Parathyroid adenoma (tissue), 2 donors: Measurements from ENCODE around the gene BCAS2.
A peak's percentile ranks its signal among the peaks of the same experiment; 100 is the strongest.

Source experiments
- H2AFZ ChIP-seq: fragments of 300-600 bp; sonication (generic); one replicate; pipeline ENCODE4 v1.7.0; 2017; ENCODE audit warnings: antibody characterized with exemption, mild to moderate bottlenecking
- H3K27ac ChIP-seq: fragments of 300-600 bp; sonication (generic); one replicate; pipeline ENCODE4 v1.7.0; 2017
- H3K27me3 ChIP-seq: fragments of 300-600 bp; sonication (generic); one replicate; pipeline ENCODE4 v1.7.0; 2017; ENCODE audit warnings: low read length; ENCODE audit not compliant: control insufficient read depth, insufficient read depth
- H3K36me3 ChIP-seq: fragments of 300-600 bp; sonication (generic); one replicate; pipeline ENCODE4 v1.7.0; 2017; ENCODE audit warnings: low read length; ENCODE audit not compliant: control insufficient read depth, insufficient read depth
- H3K4me1 ChIP-seq: fragments of 300-600 bp; sonication (generic); one replicate; pipeline ENCODE4 v1.7.0; 2017; ENCODE audit warnings: control low read depth
- H3K4me2 ChIP-seq: fragments of 300-600 bp; sonication (generic); one replicate; pipeline ENCODE4 v1.7.0; 2017; ENCODE audit warnings: low read length
- H3K4me3 ChIP-seq: fragments of 300-600 bp; sonication (generic); one replicate; pipeline ENCODE4 v1.7.0; 2017; ENCODE audit warnings: low read depth, low read length
- H3K79me2 ChIP-seq: fragments of 300-600 bp; sonication (generic); one replicate; pipeline ENCODE4 v1.7.0; 2017; ENCODE audit warnings: control low read depth
- H3K9ac ChIP-seq: fragments of 300-600 bp; sonication (generic); one replicate; pipeline ENCODE4 v1.7.0; 2017; ENCODE audit warnings: mild to moderate bottlenecking
- H3K9me3 ChIP-seq: fragments of 300-600 bp; sonication (generic); one replicate; pipeline ENCODE4 v1.7.0; 2017; ENCODE audit warnings: low read length; ENCODE audit not compliant: control insufficient read depth
- TF ChIP-seq, protein P1 (sequence below): fragments of 300-600 bp; sonication (generic); IDR thresholded peaks from one replicate; pipeline ENCODE4 v1.7.0; 2017; ENCODE audit warnings: antibody characterized with exemption, mild to moderate bottlenecking
- donor health status: primary hyperparathyroidism.

BCAS2 gene

DNA sequence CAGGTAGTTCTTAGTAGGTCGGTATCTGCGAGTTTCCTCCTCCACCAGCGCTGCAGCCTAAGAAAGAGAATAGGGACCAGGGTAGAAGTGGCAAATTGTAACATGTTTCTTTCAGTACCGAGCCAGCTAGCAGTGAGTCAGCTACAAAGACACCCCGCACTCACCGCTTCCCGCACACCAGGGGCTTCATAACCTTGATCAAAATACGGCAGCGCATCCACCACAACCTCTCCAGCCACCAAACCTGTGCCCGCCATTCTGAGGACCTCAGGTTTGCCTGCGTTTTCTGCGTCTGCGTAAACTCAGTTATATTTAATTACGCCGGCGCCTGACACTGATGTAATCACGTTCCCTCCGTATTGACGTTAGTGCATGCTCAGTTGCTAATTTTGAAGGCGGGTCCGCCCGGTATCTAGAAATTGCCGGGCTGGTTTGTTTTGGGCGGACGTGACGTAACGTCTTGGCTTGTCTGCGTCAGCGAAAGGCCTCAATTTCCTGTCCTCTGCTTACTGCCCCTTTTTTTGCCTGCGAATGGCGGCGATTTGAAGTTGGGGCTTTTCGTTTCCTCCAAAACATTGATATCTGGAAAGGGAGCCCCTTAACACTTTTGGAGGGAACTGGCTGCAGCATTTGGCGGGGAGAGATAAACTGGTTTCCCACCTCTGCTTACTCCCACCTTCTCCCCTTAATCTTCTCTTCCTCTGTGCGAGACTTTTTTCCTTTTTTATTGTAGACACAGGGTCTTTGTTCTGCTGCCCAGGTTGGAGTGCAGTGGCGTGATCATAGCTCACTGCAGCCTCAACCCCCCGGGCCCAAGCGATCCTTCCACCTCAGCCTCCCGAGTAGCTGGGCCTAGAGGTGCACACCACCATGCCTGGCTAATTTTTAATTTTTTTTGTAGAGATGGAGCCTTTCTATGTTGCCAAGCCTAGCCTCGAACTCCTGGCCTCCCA lies at the start of gene BCAS2:
Gene BCAS2, minus strand, starts transcription at position 281 of the 953 bp plus-strand sequence. Its CDS starts 24 bp downstream, at position 257.
- H3K27ac ChIP-seq = peak within 1 kb of the TSS; percentile 66
- H3K36me3 ChIP-seq = no peaks in the 10 kb centered on the region
- H3K9ac ChIP-seq = no peak within 1 kb of the TSS
- TF ChIP-seq, protein P1, sequence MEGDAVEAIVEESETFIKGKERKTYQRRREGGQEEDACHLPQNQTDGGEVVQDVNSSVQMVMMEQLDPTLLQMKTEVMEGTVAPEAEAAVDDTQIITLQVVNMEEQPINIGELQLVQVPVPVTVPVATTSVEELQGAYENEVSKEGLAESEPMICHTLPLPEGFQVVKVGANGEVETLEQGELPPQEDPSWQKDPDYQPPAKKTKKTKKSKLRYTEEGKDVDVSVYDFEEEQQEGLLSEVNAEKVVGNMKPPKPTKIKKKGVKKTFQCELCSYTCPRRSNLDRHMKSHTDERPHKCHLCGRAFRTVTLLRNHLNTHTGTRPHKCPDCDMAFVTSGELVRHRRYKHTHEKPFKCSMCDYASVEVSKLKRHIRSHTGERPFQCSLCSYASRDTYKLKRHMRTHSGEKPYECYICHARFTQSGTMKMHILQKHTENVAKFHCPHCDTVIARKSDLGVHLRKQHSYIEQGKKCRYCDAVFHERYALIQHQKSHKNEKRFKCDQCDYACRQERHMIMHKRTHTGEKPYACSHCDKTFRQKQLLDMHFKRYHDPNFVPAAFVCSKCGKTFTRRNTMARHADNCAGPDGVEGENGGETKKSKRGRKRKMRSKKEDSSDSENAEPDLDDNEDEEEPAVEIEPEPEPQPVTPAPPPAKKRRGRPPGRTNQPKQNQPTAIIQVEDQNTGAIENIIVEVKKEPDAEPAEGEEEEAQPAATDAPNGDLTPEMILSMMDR = no peak
- H3K4me2 ChIP-seq = peak within 1 kb of the TSS; percentile 88
- no peaks in the 10 kb centered on the region for H3K79me2 ChIP-seq
- H3K9me3 ChIP-seq = no peaks in the 10 kb centered on the region
- no peaks in the 10 kb centered on the region for H3K27me3 ChIP-seq
- H3K4me1 ChIP-seq = peaks cover 4% of the 10 kb centered on the region
- peak within 1 kb of the TSS; percentile 69 for H2AFZ ChIP-seq
- peak within 1 kb of the TSS; percentile 76 for H3K4me3 ChIP-seq

DNA sequence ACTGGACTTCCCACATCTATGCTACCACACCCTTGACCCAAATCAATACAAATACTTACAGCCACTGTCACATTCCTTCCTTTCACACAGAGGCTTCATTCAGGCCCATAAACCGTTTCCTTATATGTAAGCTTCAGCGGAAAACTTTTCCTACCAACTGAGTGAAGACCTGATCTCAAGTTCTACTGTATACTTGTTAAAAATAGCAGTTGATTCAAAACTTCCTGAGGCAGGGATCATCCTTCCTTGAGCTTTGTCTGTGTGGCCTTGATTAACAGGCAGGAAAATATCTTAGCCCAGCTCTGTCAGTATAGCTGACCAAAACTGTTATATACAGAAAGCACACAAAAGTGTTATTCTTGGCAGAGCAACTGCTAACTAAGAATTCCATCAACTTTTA lies 45.7 kb upstream of the BCAS2 start:
- H3K4me2 ChIP-seq = no peak overlapping the region
- no peaks in the 10 kb centered on the region for H3K36me3 ChIP-seq
- H3K9me3 ChIP-seq = no peaks in the 10 kb centered on the region
- no peak overlapping the region for H3K9ac ChIP-seq
- TF ChIP-seq, protein P1 = no peak
- H3K27me3 ChIP-seq = no peaks in the 10 kb centered on the region
- no peak overlapping the region for H3K27ac ChIP-seq
- H3K4me3 ChIP-seq = no peak overlapping the region
- H2AFZ ChIP-seq = no peak overlapping the region
- H3K4me1 ChIP-seq = no peaks in the 10 kb centered on the region
- no peaks in the 10 kb centered on the region for H3K79me2 ChIP-seq

DNA sequence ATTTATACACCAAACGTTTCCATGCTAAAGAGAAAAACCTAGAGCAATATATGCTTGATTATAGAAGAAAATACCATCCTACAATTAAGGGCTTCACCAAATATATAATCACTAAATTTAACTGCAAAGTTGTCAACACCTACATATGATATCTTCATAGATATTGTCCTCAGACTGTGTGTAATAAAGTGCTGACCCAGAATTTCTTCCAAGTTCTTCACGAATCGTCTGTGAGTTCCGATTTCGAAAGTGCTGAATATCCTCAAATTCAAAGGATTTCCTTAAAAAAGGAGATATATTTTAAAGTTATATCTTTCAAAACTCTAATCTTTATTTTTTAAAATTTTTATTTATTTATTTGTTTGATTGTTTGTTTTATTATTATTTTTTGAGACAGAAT lies 41.9 kb upstream of the BCAS2 start:
- H2AFZ ChIP-seq = no peak overlapping the region
- no peak overlapping the region for H3K27ac ChIP-seq
- no peaks in the 10 kb centered on the region for H3K79me2 ChIP-seq
- no peak overlapping the region for H3K4me2 ChIP-seq
- H3K4me3 ChIP-seq = no peak overlapping the region
- H3K36me3 ChIP-seq = no peaks in the 10 kb centered on the region
- H3K9me3 ChIP-seq = no peaks in the 10 kb centered on the region
- no peak overlapping the region for H3K9ac ChIP-seq
- no peaks in the 10 kb centered on the region for H3K4me1 ChIP-seq
- H3K27me3 ChIP-seq = no peaks in the 10 kb centered on the region
- TF ChIP-seq, protein P1 = no peak

DNA sequence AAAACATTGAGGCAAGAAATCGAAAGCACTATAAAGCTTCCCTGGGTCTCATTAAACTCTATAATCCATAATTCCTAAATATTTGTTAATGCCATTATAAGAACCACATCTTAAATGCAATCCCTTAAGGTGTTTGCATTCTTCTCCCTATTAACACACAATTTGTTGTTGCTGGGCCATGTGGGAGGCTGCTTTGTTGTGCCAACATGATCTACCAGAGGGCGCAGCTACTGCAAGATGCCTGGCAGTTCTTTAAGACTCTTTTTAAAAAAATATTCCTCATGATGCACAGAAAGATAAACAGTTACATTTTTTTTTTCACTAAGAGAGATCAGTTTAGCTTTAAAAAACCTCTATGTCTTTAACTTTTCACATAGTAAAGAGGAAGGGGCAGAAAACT lies 39.0 kb upstream of the BCAS2 start:
- no peaks in the 10 kb centered on the region for H3K79me2 ChIP-seq
- TF ChIP-seq, protein P1 = no peak
- H2AFZ ChIP-seq = no peak overlapping the region
- H3K27ac ChIP-seq = no peak overlapping the region
- H3K9ac ChIP-seq = no peak overlapping the region
- no peaks in the 10 kb centered on the region for H3K4me1 ChIP-seq
- no peaks in the 10 kb centered on the region for H3K27me3 ChIP-seq
- H3K4me3 ChIP-seq = no peak overlapping the region
- no peaks in the 10 kb centered on the region for H3K9me3 ChIP-seq
- H3K4me2 ChIP-seq = no peak overlapping the region
- no peaks in the 10 kb centered on the region for H3K36me3 ChIP-seq
